ENCODE measurements around the gene NELFCD. TPM values are rescaled to one million over a fixed set of nuclear protein-coding genes. Genes with fewer than 3 reads are reported as not detected.
A peak's percentile ranks its signal among the peaks of the same experiment; 100 is the strongest.

NELFCD gene
- total and polyA plus RNA-seq, 9 of the 15 experiments (the other 6 are each of a cell fraction or from before 2014, with no cell fraction given): 11.7 to 163 (median 96.5) TPM

- TF ChIP-seq ZNF512 (tag; IDR thresholded peaks at IDR 0.05) (no peak), ZNF518B (CRISPR knock-in tag; IDR thresholded peaks at IDR 0.05) (no peak), XRCC3 (IDR thresholded peaks at IDR 0.05) (no peak), POLR2A (conservative IDR thresholded peaks at IDR 0.05) (no peak), ZNF75A (CRISPR knock-in tag; IDR thresholded peaks at IDR 0.05) (no peak), ARHGAP35 (IDR thresholded peaks at IDR 0.05; ENCODE audit: partially characterized antibody) (no peak), CBFA2T2 (conservative IDR thresholded peaks at IDR 0.05) (no peak), HDAC8 (tag; IDR thresholded peaks at IDR 0.05) (no peak), PKNOX1 (IDR thresholded peaks at IDR 0.05) (no peak), TAL1 (IDR thresholded peaks at IDR 0.05) (no peak), CREB3L1 (IDR thresholded peaks at IDR 0.05; ENCODE audit: borderline replicate concordance, low read depth) (peak; percentile 96; the same call in 1 of the 2 replicates), JUND (IDR thresholded peaks at IDR 0.05; ENCODE audit: borderline replicate concordance, low read depth, low read length) (no peak), JUND (tag; IDR thresholded peaks at IDR 0.05; ENCODE audit: borderline replicate concordance, low read depth, low read length) (no peak), IRF9 (tag; IDR thresholded peaks at IDR 0.05) (no peak), AFF4 (CRISPR knock-in tag; IDR thresholded peaks at IDR 0.05) (no peak)
Measured at GRCh38 chr20:59006864-59007664, 26.0 kb downstream of the NELFCD start, which contains the start of gene CTSZ (continued).
